ENCODE data around the gene CIAO1. TPM values are rescaled to one million over a fixed set of nuclear protein-coding genes. Genes with fewer than 3 reads are reported as not detected.
"Not testable (repeated sequence)": the region's sequence is repeated elsewhere in the genome, so short reads cannot be mapped to it uniquely, and the experiment has no call there.

Gene CIAO1
- total RNA-seq, 1 donor from 2014 or later: 58.6 TPM

DNA sequence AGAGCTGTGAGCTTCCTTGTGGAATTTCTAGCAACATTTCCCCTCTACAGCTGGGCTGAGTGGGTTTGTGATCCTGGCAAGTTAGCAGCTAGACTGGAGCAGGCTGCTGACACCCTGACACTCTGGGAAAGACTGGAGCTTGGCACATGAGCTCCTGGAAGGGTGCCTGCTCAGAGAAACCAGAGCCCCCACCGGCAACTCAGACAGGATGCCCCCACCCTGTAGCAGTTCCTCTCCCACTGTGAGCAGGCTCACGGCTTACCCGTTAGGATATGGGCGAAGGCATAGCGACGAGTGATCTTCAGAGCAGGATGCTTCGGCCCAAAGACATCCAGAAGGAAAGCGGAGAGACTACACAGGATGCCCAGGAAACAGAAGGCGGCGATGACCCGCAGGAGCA, 11.5 kb upstream of the CIAO1 start:
- Mint-ChIP-seq H3K4me1 (ENCODE audit: low read depth, unreplicated experiment) (peaks cover 23% of the 10 kb centered on the region), H3K27ac (ENCODE audit: unreplicated experiment) (no peak overlapping the region), H3K9me3 (ENCODE audit: unreplicated experiment) (no peaks in the 10 kb centered on the region), H3K4me3 (ENCODE audit: unreplicated experiment) (no peak overlapping the region), H3K27me3 (ENCODE audit: low read depth, unreplicated experiment) (no peaks in the 10 kb centered on the region), H3K36me3 (ENCODE audit: low read depth, unreplicated experiment) (peaks cover 14% of the 10 kb centered on the region)
- Histone ChIP-seq H3K79me2 (ENCODE audit: insufficient read depth, low read length) (peaks cover 29% of the 10 kb centered on the region), H3K9me3 (ENCODE audit: insufficient read depth, low read depth, low read length) (no peaks in the 10 kb centered on the region), H3K27me3 (ENCODE audit: insufficient read depth, low read length) (no peaks in the 10 kb centered on the region), H3K9ac (ENCODE audit: low read length) (no peak overlapping the region), H2AFZ (ENCODE audit: low read depth, low read length) (no peak overlapping the region), H4K20me1 (ENCODE audit: insufficient read depth, low read length) (peaks cover 37% of the 10 kb centered on the region), H3K27ac (ENCODE audit: low read depth, low read length) (no peak overlapping the region), H3K4me3 (ENCODE audit: insufficient read depth, low read depth, low read length) (no peak overlapping the region), H3K4me1 (ENCODE audit: insufficient read depth, low read length) (peaks cover 11% of the 10 kb centered on the region), H3K36me3 (ENCODE audit: insufficient read depth, low read length) (peaks cover 14% of the 10 kb centered on the region), H3K4me2 (ENCODE audit: low read length) (no peak overlapping the region)
- FAIRE-seq: no peak
- TF ChIP-seq EZH2 (IDR thresholded peaks at IDR 0.05; ENCODE audit: insufficient read depth, low read length): no peak
- TF ChIP-seq, protein P1, sequence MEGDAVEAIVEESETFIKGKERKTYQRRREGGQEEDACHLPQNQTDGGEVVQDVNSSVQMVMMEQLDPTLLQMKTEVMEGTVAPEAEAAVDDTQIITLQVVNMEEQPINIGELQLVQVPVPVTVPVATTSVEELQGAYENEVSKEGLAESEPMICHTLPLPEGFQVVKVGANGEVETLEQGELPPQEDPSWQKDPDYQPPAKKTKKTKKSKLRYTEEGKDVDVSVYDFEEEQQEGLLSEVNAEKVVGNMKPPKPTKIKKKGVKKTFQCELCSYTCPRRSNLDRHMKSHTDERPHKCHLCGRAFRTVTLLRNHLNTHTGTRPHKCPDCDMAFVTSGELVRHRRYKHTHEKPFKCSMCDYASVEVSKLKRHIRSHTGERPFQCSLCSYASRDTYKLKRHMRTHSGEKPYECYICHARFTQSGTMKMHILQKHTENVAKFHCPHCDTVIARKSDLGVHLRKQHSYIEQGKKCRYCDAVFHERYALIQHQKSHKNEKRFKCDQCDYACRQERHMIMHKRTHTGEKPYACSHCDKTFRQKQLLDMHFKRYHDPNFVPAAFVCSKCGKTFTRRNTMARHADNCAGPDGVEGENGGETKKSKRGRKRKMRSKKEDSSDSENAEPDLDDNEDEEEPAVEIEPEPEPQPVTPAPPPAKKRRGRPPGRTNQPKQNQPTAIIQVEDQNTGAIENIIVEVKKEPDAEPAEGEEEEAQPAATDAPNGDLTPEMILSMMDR (IDR thresholded peaks at IDR 0.05; ENCODE audit: insufficient read depth, low read depth, low read length): no peak
- no peak for DNase-seq (ENCODE audit: low read depth)

DNA sequence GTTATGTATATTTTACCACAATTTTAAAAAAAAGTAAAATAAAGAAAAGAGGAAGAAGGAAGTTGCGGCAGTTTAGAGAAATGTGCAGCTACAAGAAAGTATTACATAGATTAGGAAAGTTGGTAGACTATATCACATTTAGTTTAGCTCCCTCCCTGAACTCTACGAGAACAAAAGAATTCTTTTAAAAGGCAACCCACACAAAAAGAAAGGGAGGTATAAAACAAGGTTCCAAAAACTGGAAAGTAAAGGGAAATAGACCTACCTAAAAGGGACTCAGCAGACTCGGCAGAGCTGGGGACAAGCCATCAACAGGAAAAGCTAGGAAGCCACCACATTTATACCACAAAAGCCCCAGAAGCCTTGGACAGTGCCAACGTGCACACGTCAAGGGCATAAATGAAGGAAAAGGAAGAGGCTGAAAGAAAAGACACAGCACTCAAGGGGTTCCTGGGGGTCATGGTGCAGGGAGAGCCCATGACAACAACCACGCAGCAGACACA, 9.4 kb upstream of the CIAO1 start:
- peaks cover 11% of the 10 kb centered on the region for H3K36me3 Mint-ChIP-seq (ENCODE audit: low read depth, unreplicated experiment)
- Histone ChIP-seq H3K9me3 (ENCODE audit: insufficient read depth, low read depth, low read length) (no peaks in the 10 kb centered on the region), H3K27ac (ENCODE audit: low read depth, low read length) (no peak overlapping the region), H2AFZ (ENCODE audit: low read depth, low read length) (no peak overlapping the region), H4K20me1 (ENCODE audit: insufficient read depth, low read length) (peaks cover 58% of the 10 kb centered on the region), H3K27me3 (ENCODE audit: insufficient read depth, low read length) (no peaks in the 10 kb centered on the region), H3K79me2 (ENCODE audit: insufficient read depth, low read length) (peaks cover 48% of the 10 kb centered on the region), H3K9ac (ENCODE audit: low read length) (no peak overlapping the region), H3K4me3 (ENCODE audit: insufficient read depth, low read depth, low read length) (no peak overlapping the region), H3K4me2 (ENCODE audit: low read length) (no peak overlapping the region), H3K4me1 (ENCODE audit: insufficient read depth, low read length) (peaks cover 26% of the 10 kb centered on the region), H3K36me3 (ENCODE audit: insufficient read depth, low read length) (peaks cover 13% of the 10 kb centered on the region)
- TF ChIP-seq EZH2 (IDR thresholded peaks at IDR 0.05; ENCODE audit: insufficient read depth, low read length): no peak
- TF ChIP-seq, protein P1 (IDR thresholded peaks at IDR 0.05; ENCODE audit: insufficient read depth, low read depth, low read length): no peak
- no peak for FAIRE-seq
- peak overlapping the region; percentile 38 for H3K27ac Mint-ChIP-seq (ENCODE audit: unreplicated experiment)
- no peak for DNase-seq (ENCODE audit: low read depth)
- H3K9me3 Mint-ChIP-seq (ENCODE audit: unreplicated experiment): no peaks in the 10 kb centered on the region
- H3K27me3 Mint-ChIP-seq (ENCODE audit: low read depth, unreplicated experiment): no peaks in the 10 kb centered on the region
- H3K4me1 Mint-ChIP-seq (ENCODE audit: low read depth, unreplicated experiment): peaks cover 31% of the 10 kb centered on the region
- no peak overlapping the region for H3K4me3 Mint-ChIP-seq (ENCODE audit: unreplicated experiment)

DNA sequence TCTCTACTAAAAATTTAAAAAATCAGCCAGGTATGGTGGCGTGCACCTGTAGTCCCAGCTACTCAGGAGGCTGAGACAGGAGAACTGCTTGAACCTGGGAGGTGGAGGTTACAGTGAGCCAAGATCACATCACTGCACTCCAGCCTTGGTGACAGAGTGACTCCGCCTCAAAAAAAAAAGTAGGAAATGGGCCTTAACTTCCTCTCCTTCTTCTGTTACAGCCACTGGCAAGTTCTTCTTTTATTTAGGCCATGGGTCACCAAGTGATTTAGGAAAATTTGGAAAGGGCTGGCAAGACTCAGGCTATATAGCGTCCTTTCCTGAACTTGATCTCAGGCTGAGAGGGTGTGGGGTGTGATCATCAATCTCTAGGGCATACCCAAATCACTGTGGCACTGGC, 8.3 kb upstream of the CIAO1 start:
- not testable (repeated sequence) for H3K27me3 ChIP-seq (ENCODE audit: insufficient read depth, low read length); DNase-seq (ENCODE audit: low read depth); H3K27ac ChIP-seq (ENCODE audit: low read depth, low read length); FAIRE-seq; H3K27me3 Mint-ChIP-seq (ENCODE audit: low read depth, unreplicated experiment); H3K4me2 ChIP-seq (ENCODE audit: low read length); H3K4me3 ChIP-seq (ENCODE audit: insufficient read depth, low read depth, low read length); H3K9me3 ChIP-seq (ENCODE audit: insufficient read depth, low read depth, low read length); H3K9ac ChIP-seq (ENCODE audit: low read length); H3K36me3 Mint-ChIP-seq (ENCODE audit: low read depth, unreplicated experiment); H3K9me3 Mint-ChIP-seq (ENCODE audit: unreplicated experiment); H2AFZ ChIP-seq (ENCODE audit: low read depth, low read length)
- peak overlapping the region; percentile 29 for H3K4me3 Mint-ChIP-seq (ENCODE audit: unreplicated experiment)
- Histone ChIP-seq H3K4me1 (ENCODE audit: insufficient read depth, low read length) (peaks cover 19% of the 10 kb centered on the region), H4K20me1 (ENCODE audit: insufficient read depth, low read length) (peaks cover 53% of the 10 kb centered on the region), H3K79me2 (ENCODE audit: insufficient read depth, low read length) (peaks cover 59% of the 10 kb centered on the region), H3K36me3 (ENCODE audit: insufficient read depth, low read length) (peaks cover 13% of the 10 kb centered on the region)
- H3K4me1 Mint-ChIP-seq (ENCODE audit: low read depth, unreplicated experiment): peaks cover 27% of the 10 kb centered on the region
- H3K27ac Mint-ChIP-seq (ENCODE audit: unreplicated experiment): peak overlapping the region; percentile 41

Data from astrocyte (in vitro differentiated cells and primary cell).